Measurements from ENCODE around the gene ABCC9.

ABCC9 gene

GRCh38 chr12:21769307-21769706, 171.9 kb downstream of the ABCC9 start:
- DNase-seq: no peak

GRCh38 chr12:21766403-21766802, 174.8 kb downstream of the ABCC9 start:
- no peak for DNase-seq

- peak; percentile 51 for DNase-seq
Measured at GRCh38 chr12:21764950-21765349, 176.3 kb downstream of the ABCC9 start.

GRCh38 chr12:21764065-21764464, 177.2 kb downstream of the ABCC9 start:
- DNase-seq: no peak

- no peak for DNase-seq
Measured at GRCh38 chr12:21763531-21763930, 177.7 kb downstream of the ABCC9 start.

- no peak for DNase-seq
Measured at GRCh38 chr12:21759737-21760136, 181.5 kb downstream of the ABCC9 start.

- DNase-seq: no peak
Measured at GRCh38 chr12:21757735-21758134, 183.5 kb downstream of the ABCC9 start.

- DNase-seq: no peak
Measured at GRCh38 chr12:21756699-21757098, 184.5 kb downstream of the ABCC9 start.

- no peak for DNase-seq
Measured at GRCh38 chr12:21751517-21751916, 189.7 kb downstream of the ABCC9 start.

Measured in islet precursor cell (in vitro differentiated cells).